GM19467 (cell line): Measurements from ENCODE around the gene TBCE.

Experiments used
- ATAC-seq: cut with Tn5 transposase; IDR thresholded peaks from one replicate; pipeline ENCODE4 v1.9.1; 2021; ENCODE audit warnings: mild to moderate bottlenecking, moderate library complexity; ENCODE audit not compliant: unreplicated experiment

TBCE gene, protein sequence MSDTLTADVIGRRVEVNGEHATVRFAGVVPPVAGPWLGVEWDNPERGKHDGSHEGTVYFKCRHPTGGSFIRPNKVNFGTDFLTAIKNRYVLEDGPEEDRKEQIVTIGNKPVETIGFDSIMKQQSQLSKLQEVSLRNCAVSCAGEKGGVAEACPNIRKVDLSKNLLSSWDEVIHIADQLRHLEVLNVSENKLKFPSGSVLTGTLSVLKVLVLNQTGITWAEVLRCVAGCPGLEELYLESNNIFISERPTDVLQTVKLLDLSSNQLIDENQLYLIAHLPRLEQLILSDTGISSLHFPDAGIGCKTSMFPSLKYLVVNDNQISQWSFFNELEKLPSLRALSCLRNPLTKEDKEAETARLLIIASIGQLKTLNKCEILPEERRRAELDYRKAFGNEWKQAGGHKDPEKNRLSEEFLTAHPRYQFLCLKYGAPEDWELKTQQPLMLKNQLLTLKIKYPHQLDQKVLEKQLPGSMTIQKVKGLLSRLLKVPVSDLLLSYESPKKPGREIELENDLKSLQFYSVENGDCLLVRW

DNA sequence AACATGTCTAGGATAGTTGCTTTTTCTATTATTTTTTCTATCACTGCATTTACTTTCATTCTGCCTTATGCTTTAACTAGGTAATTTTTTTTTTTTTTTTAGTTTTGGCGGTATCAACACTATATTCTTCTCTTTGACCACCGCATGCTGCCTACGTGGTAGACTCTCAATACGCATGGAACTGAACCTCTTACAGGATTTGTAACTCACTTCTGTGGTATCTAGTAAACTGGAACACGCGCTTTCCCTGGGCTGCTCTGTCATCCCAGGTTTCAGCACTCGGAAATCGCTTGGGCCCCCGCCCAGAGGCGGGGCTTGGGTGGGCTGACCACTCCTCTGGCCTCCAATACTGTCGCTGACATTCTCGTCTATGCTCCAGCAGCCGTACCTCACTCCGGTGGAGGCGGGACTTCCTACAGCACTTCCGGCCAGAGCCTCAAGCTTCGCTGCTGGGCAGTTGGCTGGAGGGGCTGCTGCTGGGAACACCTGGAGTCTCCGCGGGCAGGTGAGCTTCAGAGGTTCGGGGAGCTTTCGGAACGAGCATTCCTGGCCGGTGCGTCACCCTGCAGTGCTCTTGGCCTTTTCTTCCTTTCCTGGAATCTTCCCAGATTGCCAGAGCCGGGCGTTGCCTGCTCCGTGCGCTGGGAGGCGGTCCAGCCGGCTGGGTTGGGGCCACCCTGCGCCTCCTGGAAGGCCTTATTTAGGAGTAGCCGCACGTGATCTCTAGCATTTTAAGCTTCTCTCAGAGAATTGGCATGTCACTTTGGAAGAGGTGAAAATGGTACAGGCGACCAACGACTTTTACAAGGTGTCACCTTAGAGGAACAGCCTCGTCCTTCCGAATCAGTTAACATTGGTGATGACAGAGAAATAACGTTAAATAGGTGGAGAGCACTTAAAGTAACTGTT is at the start of gene TBCE:
Gene TBCE, plus strand, starts transcription at position 428 of the 909 bp plus-strand sequence. CDS start 12,623 bp downstream, outside the sequence.
- peak; percentile 100 for ATAC-seq

- no peak for ATAC-seq
Measured at GRCh38 chr1:235319255-235319654, 48.0 kb upstream of the TBCE start.

- no peak for ATAC-seq
Measured at GRCh38 chr1:235320521-235321179, 46.6 kb upstream of the TBCE start.

- ATAC-seq = no peak
Measured at GRCh38 chr1:235324296-235324695, 42.9 kb upstream of the TBCE start.

DNA sequence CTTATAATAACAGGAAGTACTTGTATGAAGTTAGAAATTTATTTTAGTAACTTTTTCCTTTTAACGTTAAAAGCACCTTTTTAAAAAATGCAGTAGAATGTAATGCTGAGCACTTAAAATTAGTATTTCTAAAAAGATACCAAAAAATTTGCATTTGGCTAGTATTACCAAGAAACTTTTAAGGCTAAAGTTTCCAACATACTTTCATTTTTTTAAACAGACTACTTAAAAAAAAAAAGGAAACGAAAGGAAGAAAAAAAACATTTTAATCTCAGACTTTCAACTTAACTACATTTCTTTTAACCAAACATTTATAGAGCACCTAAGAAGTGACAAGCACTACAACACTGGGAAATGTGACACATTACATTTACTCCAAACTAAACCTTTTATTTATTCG is 42.1 kb upstream of the TBCE start:
- no peak for ATAC-seq

- ATAC-seq = no peak
Measured at GRCh38 chr1:235325854-235326253, 41.4 kb upstream of the TBCE start.

DNA sequence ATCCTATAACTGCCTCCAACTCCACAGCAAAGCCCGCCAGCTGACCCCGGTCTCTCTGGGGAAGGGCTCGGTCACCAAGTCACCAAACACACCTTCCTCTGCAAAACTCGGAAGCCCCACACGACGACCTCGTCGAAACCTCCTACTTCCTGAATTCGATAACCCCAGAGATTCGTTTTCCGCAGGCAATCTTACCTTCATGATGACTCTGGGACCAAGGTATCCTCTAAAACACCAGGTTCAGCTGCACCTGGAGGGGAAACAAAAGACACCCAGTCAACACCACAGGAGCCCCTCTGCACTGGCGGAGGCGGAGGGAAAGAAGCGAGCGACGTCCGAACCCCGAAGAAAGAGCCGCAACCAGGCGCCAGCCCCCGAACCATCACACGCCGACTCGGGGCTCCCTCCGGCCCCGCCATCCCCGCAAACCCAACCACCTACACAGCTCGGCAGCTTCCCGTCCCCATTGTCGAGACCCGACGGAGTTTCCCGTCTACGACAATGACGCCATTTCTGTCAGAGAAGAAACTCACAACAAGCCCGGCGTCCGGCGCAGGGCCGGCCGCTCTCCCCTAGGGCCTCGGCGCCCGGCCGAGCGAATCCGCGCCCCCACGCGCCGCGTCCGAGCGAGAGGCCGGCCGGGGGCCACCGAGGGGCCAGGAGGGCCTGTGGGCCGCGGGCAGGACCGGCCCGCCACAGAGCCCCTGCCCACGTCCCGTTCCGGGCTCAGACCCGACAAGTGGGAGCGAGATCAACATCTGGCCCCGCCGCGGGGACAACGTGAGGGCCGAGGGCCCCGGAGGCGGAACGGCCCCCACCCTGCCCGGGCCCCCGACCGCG is 40.3 kb upstream of the TBCE start:
- no peak for ATAC-seq

- ATAC-seq = peak; percentile 4
Measured at GRCh38 chr1:235327559-235328270, 39.5 kb upstream of the TBCE start, which contains the start of gene ARID4B. Gene ARID4B, minus strand, starts transcription at chr1:235328179. Its CDS starts 1,260 bp downstream, at chr1:235326919.

DNA sequence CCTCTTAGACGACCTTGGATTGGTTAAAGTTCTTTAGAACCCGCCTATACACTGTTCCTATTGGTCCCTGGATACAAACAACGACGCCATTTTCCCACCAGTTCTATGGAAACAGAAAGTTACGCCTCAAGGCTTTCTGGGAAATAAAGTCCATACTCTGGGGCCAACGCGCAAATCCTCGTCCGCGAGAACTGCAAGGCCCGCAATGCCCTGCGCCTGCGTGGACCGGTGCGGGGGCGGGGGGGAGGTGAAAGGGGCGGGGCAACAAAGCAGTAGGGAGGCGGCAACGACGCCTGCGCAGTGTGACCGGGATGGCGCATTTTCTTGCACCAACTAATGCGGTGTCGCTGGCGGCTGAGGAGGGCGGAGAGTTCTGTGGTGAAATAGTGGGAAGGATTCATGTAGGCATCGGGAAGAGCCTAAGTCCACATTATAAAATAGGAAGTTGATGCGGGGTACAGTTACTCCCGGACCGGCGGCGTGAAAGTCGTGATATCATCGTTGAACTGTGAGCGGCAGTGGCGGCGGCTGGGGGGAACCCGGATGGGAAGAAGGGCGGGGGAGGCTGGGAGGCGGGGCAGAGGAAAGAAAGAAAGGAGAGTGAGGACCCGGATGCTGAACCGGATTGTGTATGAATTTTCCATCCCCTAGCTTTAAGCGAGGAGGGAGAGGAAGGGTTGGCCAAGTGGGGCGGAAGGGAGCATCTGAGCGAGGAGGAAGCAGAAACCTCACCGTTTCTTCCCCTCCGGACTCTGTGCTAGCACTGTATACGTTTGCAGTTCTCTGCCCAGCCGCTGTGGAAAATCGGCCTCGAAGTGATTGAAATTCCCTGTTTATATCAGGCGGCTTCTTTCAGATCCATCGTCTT is 38.7 kb upstream of the TBCE start, which contains the start of gene GGPS1:
Gene GGPS1, plus strand, starts transcription at position 300 of the 868 bp plus-strand sequence. CDS start 6,695 bp downstream, outside the sequence.
- ATAC-seq = peak; percentile 53

DNA sequence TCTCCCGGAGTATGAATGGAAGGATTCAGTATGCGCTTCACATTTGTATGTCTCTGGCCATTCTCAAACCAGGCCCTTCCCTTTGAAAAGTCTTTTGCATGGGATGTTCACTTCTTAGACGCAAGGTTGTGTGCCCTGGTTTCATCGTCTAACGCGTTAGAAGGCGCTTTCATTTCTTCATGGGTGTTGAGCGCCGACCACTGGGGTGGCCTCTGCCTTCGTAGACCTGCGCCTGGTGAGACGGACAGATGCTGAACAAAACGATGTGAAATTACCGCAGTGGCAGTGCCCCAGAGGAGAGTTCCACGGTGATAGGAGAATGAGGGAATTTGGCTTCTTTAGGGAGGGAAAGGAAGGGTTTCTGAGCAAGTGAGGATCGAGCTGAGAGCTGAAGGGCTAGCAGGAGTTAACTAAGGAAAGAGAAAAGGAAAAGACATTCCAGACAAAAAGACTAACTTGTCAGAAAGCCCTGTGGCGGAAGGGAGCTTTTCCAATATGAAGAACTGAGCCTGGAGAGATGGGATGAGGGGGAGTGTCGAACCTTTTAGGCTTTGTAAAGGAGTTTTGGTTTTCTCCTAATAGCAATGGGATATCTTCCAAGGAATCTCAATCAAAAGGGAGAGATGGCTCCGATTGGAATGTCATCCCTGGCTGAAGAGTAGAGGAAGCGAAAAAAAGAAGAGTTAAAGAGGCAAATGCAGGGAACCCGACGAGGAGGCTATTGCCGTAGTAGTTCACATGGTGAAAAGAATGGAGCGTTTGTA is 37.9 kb upstream of the TBCE start:
- peak; percentile 35 for ATAC-seq

- ATAC-seq = no peak
Measured at GRCh38 chr1:235330918-235331285, 36.3 kb upstream of the TBCE start.

- no peak for ATAC-seq
Measured at GRCh38 chr1:235331401-235331800, 35.8 kb upstream of the TBCE start.

DNA sequence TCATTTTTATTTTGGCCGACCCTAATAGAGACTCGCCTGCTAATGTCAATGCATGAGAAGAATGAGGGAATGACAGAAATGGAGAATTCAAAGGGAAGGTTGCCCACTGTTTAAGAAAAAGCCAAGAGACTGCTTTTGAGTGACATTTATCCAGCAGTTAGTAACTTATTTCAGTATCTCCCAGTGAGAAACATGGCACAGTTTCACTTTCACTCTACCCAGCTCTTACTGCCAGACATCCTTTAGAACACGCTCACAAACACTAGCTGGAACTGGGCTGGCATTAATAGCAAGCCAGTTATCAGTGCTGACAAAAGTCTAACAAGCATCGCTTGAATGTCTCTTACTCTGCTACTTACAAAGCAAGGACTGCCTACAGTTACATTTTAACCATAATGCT is 30.3 kb upstream of the TBCE start:
- ATAC-seq = no peak

GRCh38 chr1:235339746-235340145 is 27.5 kb upstream of the TBCE start:
- no peak for ATAC-seq

GRCh38 chr1:235341334-235341733 is 25.9 kb upstream of the TBCE start:
- ATAC-seq = no peak

DNA sequence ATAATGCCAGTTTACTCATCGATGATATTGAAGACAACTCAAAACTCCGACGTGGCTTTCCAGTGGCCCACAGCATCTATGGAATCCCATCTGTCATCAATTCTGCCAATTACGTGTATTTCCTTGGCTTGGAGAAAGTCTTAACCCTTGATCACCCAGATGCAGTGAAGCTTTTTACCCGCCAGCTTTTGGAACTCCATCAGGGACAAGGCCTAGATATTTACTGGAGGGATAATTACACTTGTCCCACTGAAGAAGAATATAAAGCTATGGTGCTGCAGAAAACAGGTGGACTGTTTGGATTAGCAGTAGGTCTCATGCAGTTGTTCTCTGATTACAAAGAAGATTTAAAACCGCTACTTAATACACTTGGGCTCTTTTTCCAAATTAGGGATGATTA is 25.2 kb upstream of the TBCE start:
- ATAC-seq = no peak

DNA sequence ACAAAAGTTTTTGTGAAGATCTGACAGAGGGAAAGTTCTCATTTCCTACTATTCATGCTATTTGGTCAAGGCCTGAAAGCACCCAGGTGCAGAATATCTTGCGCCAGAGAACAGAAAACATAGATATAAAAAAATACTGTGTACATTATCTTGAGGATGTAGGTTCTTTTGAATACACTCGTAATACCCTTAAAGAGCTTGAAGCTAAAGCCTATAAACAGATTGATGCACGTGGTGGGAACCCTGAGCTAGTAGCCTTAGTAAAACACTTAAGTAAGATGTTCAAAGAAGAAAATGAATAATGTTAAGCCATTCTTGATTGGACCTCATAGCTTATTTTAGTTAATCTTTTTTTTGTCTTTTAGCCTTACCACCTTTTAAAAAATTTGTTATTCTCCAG is 24.8 kb upstream of the TBCE start:
- ATAC-seq = no peak

- no peak for ATAC-seq
Measured at GRCh38 chr1:235343726-235344125, 23.5 kb upstream of the TBCE start.
